CD4-positive, alpha-beta memory T cell (primary cell): ENCODE results near the gene TRIM36. TPM values are rescaled to one million over a fixed set of nuclear protein-coding genes. Genes with fewer than 3 reads are reported as not detected.
A peak's percentile ranks its signal among the peaks of the same experiment; 100 is the strongest.

Source experiments
- CTCF ChIA-PET: fragments of 350-600 bp; sonication (Branson Sonifier 250); formaldehyde crosslinking; loops from one replicate; lab custom pipeline; 2021; ENCODE audit warnings: inconsistent platforms; ENCODE audit not compliant: partially characterized antibody; lab: Charles Lee
- POLR2A ChIA-PET: fragments of 350-600 bp; sonication (Branson Sonifier 250); formaldehyde crosslinking; loops from one replicate; lab custom pipeline; 2021; ENCODE audit not compliant: partially characterized antibody; lab: Charles Lee
- DNase-seq, 5 donors: peaks; one replicate each; pipeline versions ENCODE4 v3.0.0 to v3.0.0-alpha.2; 2020 to 2022; ENCODE audit warnings: mixed read lengths in 1 of 5
- H3K27ac ChIP-seq: one replicate; pipeline ENCODE4 v1.7.0; 2013; ENCODE audit warnings: low read depth, low read length
- H3K27me3 ChIP-seq: 2 replicates; pipeline ENCODE4 v1.7.0; 2013; ENCODE audit warnings: mild to moderate bottlenecking, low read length, moderate library complexity; ENCODE audit not compliant: insufficient read depth
- H3K36me3 ChIP-seq: 2 replicates; pipeline ENCODE4 v1.7.0; 2013; ENCODE audit warnings: mild to moderate bottlenecking, low read length, moderate library complexity; ENCODE audit not compliant: insufficient read depth
- H3K4me1 ChIP-seq: 2 replicates; pipeline ENCODE4 v1.7.0; 2013; ENCODE audit warnings: mild to moderate bottlenecking, low read length, moderate library complexity; ENCODE audit not compliant: insufficient read depth
- H3K4me3 ChIP-seq, 2 donors: one replicate each; pipeline ENCODE4 v1.7.0; 2013; ENCODE audit warnings: low read length in 2 of 2, mild to moderate bottlenecking in 1 of 2
- H3K9me3 ChIP-seq, 2 donors: one replicate each; pipeline ENCODE4 v1.7.0; 2013; ENCODE audit warnings: low read length in 2 of 2, control low read depth in 1 of 2; ENCODE audit not compliant: control insufficient read depth in 1 of 2
- H3K27ac Mint-ChIP-seq, 7 donors: one replicate each; pipeline ENCODE4 v1.8.0; 2020 to 2021; ENCODE audit warnings: mixed read lengths in 7 of 7, mild to moderate bottlenecking in 6 of 7, inconsistent platforms in 3 of 7, moderate library complexity in 3 of 7
- H3K27me3 Mint-ChIP-seq, 2 donors: one replicate each; pipeline ENCODE4 v1.8.0; 2020 to 2021; ENCODE audit warnings: mixed read lengths in 2 of 2
- H3K36me3 Mint-ChIP-seq, 2 donors: one replicate each; pipeline ENCODE4 v1.8.0; 2020 to 2021; ENCODE audit warnings: mixed read lengths in 2 of 2, inconsistent platforms in 1 of 2, mild to moderate bottlenecking in 1 of 2
- H3K4me1 Mint-ChIP-seq, 4 donors: one replicate each; pipeline ENCODE4 v1.8.0; 2020 to 2021; ENCODE audit warnings: mixed read lengths in 4 of 4, mild to moderate bottlenecking in 1 of 4
- H3K4me3 Mint-ChIP-seq, 8 donors: one replicate each; pipeline ENCODE4 v1.8.0; 2020 to 2021; ENCODE audit warnings: mixed read lengths in 8 of 8, mild to moderate bottlenecking in 7 of 8, moderate library complexity in 6 of 8, inconsistent platforms in 3 of 8
- H3K9me3 Mint-ChIP-seq, 8 donors: one replicate each; pipeline ENCODE4 v1.8.0; 2020 to 2021; ENCODE audit warnings: mixed read lengths in 8 of 8, mild to moderate bottlenecking in 5 of 8, inconsistent platforms in 3 of 8, moderate library complexity in 1 of 8
- intact Hi-C: fragments of 100-400 bp; cut with micrococcal nuclease; formaldehyde crosslinking; loops from one replicate; pipeline ENCODE4 v1.15.1; 2023
- polyA plus RNA-seq, 2 donors: library from polyadenylated mRNA; unstranded; fragments of 300-500 nt; fragmentation: Illumina TruSeq; gene quantifications; one replicate each; pipeline ENCODE4 v1.2.3, GENCODE V29; 2021
- total RNA-seq, 2 experiments: library from RNA; stranded (reverse); gene quantifications; one replicate each; pipeline ENCODE4 v1.2.3, GENCODE V29; 2021

The TRIM36 gene
- total and polyA plus RNA-seq, 4 experiments from 2014 or later = not detected

DNA sequence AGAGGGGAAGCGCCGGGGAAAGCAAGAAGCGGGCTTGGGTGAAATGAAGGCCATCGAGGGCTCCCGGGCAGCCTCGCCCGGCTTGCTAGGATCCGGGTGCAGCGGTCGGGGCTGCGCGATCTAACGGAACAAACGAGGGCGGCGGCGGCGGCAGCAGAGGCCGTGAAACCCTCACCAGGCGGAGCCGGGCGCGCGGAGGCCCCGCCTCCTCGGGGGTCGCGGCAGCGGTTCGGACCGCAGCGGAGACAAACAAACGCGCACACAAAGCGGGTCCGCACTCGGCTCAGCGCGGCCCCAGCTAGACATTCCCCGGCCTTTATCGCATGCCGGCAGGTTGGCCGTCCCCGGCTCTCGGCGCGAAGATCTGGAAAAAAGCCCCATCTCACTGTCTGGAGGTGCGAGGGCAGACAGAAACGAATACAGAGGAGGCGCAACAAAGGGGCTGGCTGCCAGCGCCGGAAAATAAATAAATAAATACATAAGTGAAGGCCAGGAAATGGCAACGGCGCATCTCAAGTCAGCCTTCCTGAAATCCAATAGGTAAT, 10.5 kb upstream of the TRIM36 start:
- H3K27me3 Mint-ChIP-seq = peaks cover 59 to 62% of the 10 kb centered on the region in 2 donors
- ChIA-PET CTCF (no interaction called here), POLR2A (interaction anchor here (1.5 kb wide), 1 partner anchor 14 kb away, joined by 3 read pairs; no protein-coding TSS in a partner anchor)
- intact Hi-C loops = loop anchor here (1.0 kb wide), 1 partner anchor 10 kb away; no protein-coding TSS in a partner anchor
- H3K4me3 Mint-ChIP-seq = peak overlapping the region; percentile 79 to 90 (median 84)
- H3K36me3 Mint-ChIP-seq = no peaks in the 10 kb centered on the region
- H3K27ac Mint-ChIP-seq = peak overlapping the region in 2 of 7 donors; percentile 55 to 61
- Histone ChIP-seq H3K27ac (no peak overlapping the region), H3K4me1 (peaks cover 17% of the 10 kb centered on the region), H3K27me3 (peaks cover 64% of the 10 kb centered on the region), H3K4me3 (peak overlapping the region in 1 of 2 donors; percentile 43), H3K36me3 (no peaks in the 10 kb centered on the region), H3K9me3 (no peaks in the 10 kb centered on the region)
- peak; percentile 23 to 33 (median 32) for DNase-seq
- peaks cover 3 to 16% (median 8%) of the 10 kb centered on the region in 4 donors for H3K4me1 Mint-ChIP-seq
- peaks cover 0 to 24% (median 4%) of the 10 kb centered on the region in 8 donors for H3K9me3 Mint-ChIP-seq

- ChIA-PET POLR2A (interaction anchor here (1.5 kb wide), 1 partner anchor 13 kb away, joined by 3 read pairs; no protein-coding TSS in a partner anchor), CTCF (no interaction called here)
- no peak overlapping the region for H3K27ac ChIP-seq
- peaks cover 3 to 16% (median 8%) of the 10 kb centered on the region in 4 donors for H3K4me1 Mint-ChIP-seq
- H3K4me3 Mint-ChIP-seq = peak overlapping the region; percentile 79 to 90 (median 84)
- peaks cover 58 to 60% of the 10 kb centered on the region in 2 donors for H3K27me3 Mint-ChIP-seq
- H3K27me3 ChIP-seq = peaks cover 69% of the 10 kb centered on the region
- no peaks in the 10 kb centered on the region for H3K9me3 ChIP-seq
- peak overlapping the region in 1 of 2 donors; percentile 43 for H3K4me3 ChIP-seq
- peak in 2 of 5 donors; percentile 15 to 23 for DNase-seq
- intact Hi-C loops = loop anchor here (1.0 kb wide), 1 partner anchor 9 kb away; no protein-coding TSS in a partner anchor
- no peaks in the 10 kb centered on the region for H3K36me3 Mint-ChIP-seq
- H3K9me3 Mint-ChIP-seq = peaks cover 0 to 24% (median 3%) of the 10 kb centered on the region in 8 donors
- H3K4me1 ChIP-seq = peaks cover 17% of the 10 kb centered on the region
- H3K27ac Mint-ChIP-seq = peak overlapping the region in 1 of 7 donors; percentile 55
- H3K36me3 ChIP-seq = no peaks in the 10 kb centered on the region
Measured at GRCh38 chr5:115179394-115180164, 9.9 kb upstream of the TRIM36 start.

- no peak for DNase-seq
Measured at GRCh38 chr5:115179030-115179393, 9.3 kb upstream of the TRIM36 start.

GRCh38 chr5:115170929-115171510, 1.3 kb upstream of the TRIM36 start:
- peak overlapping the region in 1 of 2 donors; percentile 67 for H3K4me3 ChIP-seq
- no peak for DNase-seq
- H3K27me3 ChIP-seq = peaks cover 48% of the 10 kb centered on the region
- CTCF ChIA-PET = no interaction called here
- Mint-ChIP-seq H3K36me3 (no peaks in the 10 kb centered on the region), H3K27me3 (peaks cover 42 to 49% of the 10 kb centered on the region in 2 donors), H3K9me3 (peaks cover 0 to 12% (median 11%) of the 10 kb centered on the region in 8 donors), H3K4me1 (peaks cover 2 to 13% (median 11%) of the 10 kb centered on the region in 4 donors), H3K4me3 (peak overlapping the region; percentile 65 to 84 (median 79)), H3K27ac (peak overlapping the region in 2 of 7 donors; percentile 41 to 49)
- no peaks in the 10 kb centered on the region for H3K9me3 ChIP-seq
- intact Hi-C loops = loop anchor here (1.0 to 5.0 kb wide), 3 partner anchors 9 to 671 kb away; partner anchors contain the start of genes AP3S1, ATG12 and FEM1C
- H3K36me3 ChIP-seq = no peaks in the 10 kb centered on the region
- H3K4me1 ChIP-seq = peaks cover 21% of the 10 kb centered on the region
- no peak overlapping the region for H3K27ac ChIP-seq
- POLR2A ChIA-PET = no interaction called here

More at GRCh38 chr5:115179030-115179393, 9.3 kb upstream of the TRIM36 start:
- intact Hi-C loops = no loop called here
- Mint-ChIP-seq H3K27ac (no peak overlapping the region), H3K9me3 (peaks cover 0 to 18% (median 2%) of the 10 kb centered on the region in 8 donors), H3K36me3 (no peaks in the 10 kb centered on the region), H3K4me3 (peak overlapping the region in 4 of 8 donors; percentile 17 to 89 (median 64)), H3K27me3 (peaks cover 57% of the 10 kb centered on the region in 2 donors), H3K4me1 (peaks cover 3 to 16% (median 8%) of the 10 kb centered on the region in 4 donors)
- Histone ChIP-seq H3K4me3 (no peak overlapping the region), H3K36me3 (no peaks in the 10 kb centered on the region), H3K9me3 (no peaks in the 10 kb centered on the region), H3K27ac (no peak overlapping the region), H3K4me1 (peaks cover 17% of the 10 kb centered on the region), H3K27me3 (peaks cover 71% of the 10 kb centered on the region)
- CTCF ChIA-PET = no interaction called here
- POLR2A ChIA-PET = interaction anchor here (0.6 to 1.5 kb wide), 2 partner anchors 10 to 12 kb away, joined by 3 read pairs; partner anchors contain the start of gene TRIM36

DNA sequence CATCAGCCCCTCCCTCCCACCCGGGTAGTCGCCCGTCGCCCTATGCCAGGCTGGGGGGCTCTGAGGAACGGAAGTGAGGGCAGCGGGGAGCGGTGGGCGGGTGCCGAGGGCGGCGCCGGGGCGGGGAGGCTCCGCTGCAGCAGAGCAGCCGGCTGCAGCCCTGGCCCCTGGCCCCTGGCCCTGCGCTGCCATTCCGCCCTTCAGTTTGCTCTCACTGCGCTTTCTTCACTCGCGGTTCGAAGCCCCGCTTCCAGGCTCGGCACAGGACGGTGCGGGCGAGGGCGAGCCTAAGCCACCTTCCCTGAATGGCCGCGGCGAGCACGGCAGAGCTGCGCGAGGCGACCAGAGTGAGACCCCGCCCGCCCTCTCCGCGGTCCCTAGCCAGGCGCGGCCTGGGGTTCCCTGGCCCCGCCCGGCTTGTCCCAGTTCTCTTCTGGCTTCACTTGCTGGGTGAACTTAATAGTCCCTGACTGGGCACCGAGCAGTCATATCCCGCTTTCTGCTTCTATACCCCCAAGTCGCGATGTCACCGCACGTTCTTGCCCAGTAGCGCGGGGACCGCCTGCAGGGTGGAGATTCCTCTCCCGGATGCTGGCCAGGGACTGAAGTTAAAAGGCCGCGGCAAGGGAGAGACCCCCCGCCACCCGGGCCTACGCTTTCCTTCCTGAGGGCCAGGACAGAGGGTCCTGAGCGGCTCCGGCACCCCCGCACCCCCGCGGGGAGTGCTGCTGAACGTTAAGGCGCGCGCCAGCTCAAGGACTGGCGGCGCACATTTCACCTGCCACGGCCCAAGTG, 623 bp upstream of the TRIM36 start:
- Mint-ChIP-seq H3K27ac (peak overlapping the region in 2 of 7 donors; percentile 41 to 64), H3K9me3 (peaks cover 0 to 17% (median 11%) of the 10 kb centered on the region in 8 donors), H3K4me3 (peak overlapping the region; percentile 65 to 84 (median 80)), H3K4me1 (peaks cover 2 to 13% (median 11%) of the 10 kb centered on the region in 4 donors), H3K36me3 (no peaks in the 10 kb centered on the region), H3K27me3 (peaks cover 41 to 49% of the 10 kb centered on the region in 2 donors)
- CTCF ChIA-PET = no interaction called here
- Histone ChIP-seq H3K4me1 (peaks cover 21% of the 10 kb centered on the region), H3K9me3 (no peaks in the 10 kb centered on the region), H3K27me3 (peaks cover 48% of the 10 kb centered on the region), H3K36me3 (no peaks in the 10 kb centered on the region), H3K4me3 (peak overlapping the region; percentile 6 to 67), H3K27ac (no peak overlapping the region)
- DNase-seq = peak in 2 of 5 donors; percentile 6 to 10
- intact Hi-C loops = loop anchor here (1.0 to 5.0 kb wide), 3 partner anchors 10 to 672 kb away; partner anchors contain the start of genes AP3S1, ATG12 and FEM1C
- POLR2A ChIA-PET = interaction anchor here (0.6 kb wide), 1 partner anchor 47 kb away, joined by 3 read pairs; no protein-coding TSS in a partner anchor

DNA sequence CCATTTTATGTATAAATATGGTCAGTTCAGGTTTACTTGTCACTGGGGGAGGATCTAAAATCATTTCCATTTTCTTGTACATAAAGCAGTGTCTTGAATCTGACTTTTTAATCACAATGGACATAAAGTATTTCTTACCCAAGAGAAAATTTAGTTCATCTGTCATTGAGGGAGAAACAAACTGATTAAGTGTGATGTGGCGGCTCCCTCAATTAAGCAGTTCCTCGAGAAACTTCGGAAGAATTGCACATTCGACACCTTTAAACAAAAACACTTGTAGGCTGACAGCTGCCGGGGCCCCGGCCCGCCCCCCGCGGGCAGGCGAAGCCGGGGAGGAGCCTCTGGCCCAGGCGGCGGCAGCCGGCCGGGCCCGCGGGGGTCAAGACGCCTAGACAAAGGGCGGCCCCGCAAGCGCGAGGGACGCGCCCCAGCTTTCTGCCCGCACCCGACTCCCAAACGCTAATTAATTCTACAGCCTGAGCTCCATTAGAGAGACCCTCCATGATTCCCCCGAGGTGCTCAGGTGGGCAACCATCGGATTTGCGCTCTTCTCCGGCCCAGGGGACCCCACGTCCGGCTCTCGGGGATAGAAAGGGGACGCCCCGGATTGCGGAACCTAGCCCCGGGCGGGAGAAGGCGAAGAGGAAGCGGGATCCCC, 750 bp downstream of the TRIM36 start:
- DNase-seq = no peak
- CTCF ChIA-PET = no interaction called here
- peaks cover 2 to 13% (median 11%) of the 10 kb centered on the region in 4 donors for H3K4me1 Mint-ChIP-seq
- Histone ChIP-seq H3K36me3 (no peaks in the 10 kb centered on the region), H3K9me3 (no peaks in the 10 kb centered on the region), H3K27ac (no peak overlapping the region), H3K4me1 (peaks cover 21% of the 10 kb centered on the region), H3K27me3 (peaks cover 36% of the 10 kb centered on the region), H3K4me3 (peak overlapping the region in 1 of 2 donors; percentile 67)
- intact Hi-C loops = no loop called here
- H3K4me3 Mint-ChIP-seq = peak overlapping the region; percentile 79 to 84 (median 81)
- peaks cover 42 to 46% of the 10 kb centered on the region in 2 donors for H3K27me3 Mint-ChIP-seq
- H3K36me3 Mint-ChIP-seq = no peaks in the 10 kb centered on the region
- POLR2A ChIA-PET = interaction anchor here (0.7 kb wide), 1 partner anchor 10 kb away, joined by 3 read pairs; no protein-coding TSS in a partner anchor
- peaks cover 0 to 20% (median 11%) of the 10 kb centered on the region in 8 donors for H3K9me3 Mint-ChIP-seq
- peak overlapping the region in 2 of 7 donors; percentile 20 to 38 for H3K27ac Mint-ChIP-seq
